SK-N-SH (cell line): ENCODE results near the gene PRKG1. TPM values are rescaled to one million over a fixed set of nuclear protein-coding genes. Genes with fewer than 3 reads are reported as not detected.

Experiments used
- CTCF ChIA-PET: fragments of 300-600, 350-600 bp; formaldehyde crosslinking; extraction: SDS; loops from one replicate; lab custom pipeline; 2021; lab: Yijun Ruan, JAX
- POLR2A ChIA-PET: fragments of 350-600 bp; sonication (Branson Sonifier 250); formaldehyde crosslinking; extraction: SDS; loops from one replicate; lab custom pipeline; 2020; ENCODE audit warnings: antibody characterized with exemption, inconsistent platforms; lab: Yijun Ruan, JAX
- DNase-seq: peaks from one replicate; pipeline ENCODE4 v3.0.0; 2012
- H2AFZ ChIP-seq: fragments of 200-600 bp; sonication (generic); 2 replicates; pipeline ENCODE4 v1.8.1; 2016; ENCODE audit warnings: antibody characterized with exemption, mild to moderate bottlenecking, low read depth
- H3F3A ChIP-seq: fragments of 200-600 bp; sonication (generic); replicated peaks from 2 replicates; pipeline ENCODE3; 2016; ENCODE audit warnings: antibody characterized with exemption, mild to moderate bottlenecking; ENCODE audit not compliant: insufficient read depth
- H3K27ac ChIP-seq, 2 experiments: fragments of 200-500 bp in 1 of 2; fragments of 200-600 bp in 1 of 2; sonication (Bioruptor generic) in 1 of 2; sonication (generic), shearing (Covaris generic) in 1 of 2; 2 replicates each; pipeline versions ENCODE4 v1.5.1 to v1.6.1; 2014 to 2016; ENCODE audit warnings: low read depth in 2 of 2, inconsistent platforms in 1 of 2, low read length in 1 of 2, mild to moderate bottlenecking in 1 of 2, mixed read lengths in 1 of 2
- H3K27me3 ChIP-seq: fragments of 200-600 bp; sonication (generic), shearing (Covaris generic); 2 replicates; pipeline ENCODE4 v1.6.1; 2016; ENCODE audit warnings: mixed run types; ENCODE audit not compliant: insufficient read depth
- H3K36me3 ChIP-seq, 2 experiments: fragments of 200-500 bp in 1 of 2; fragments of 200-600 bp in 1 of 2; sonication (Bioruptor generic) in 1 of 2; sonication (generic) in 1 of 2; replicated peaks in 1 of 2; 2 replicates each; pipeline versions ENCODE3 to v1.5.1; 2014 to 2016; ENCODE audit warnings: low read length in 1 of 2, mild to moderate bottlenecking in 1 of 2; ENCODE audit not compliant: insufficient read depth in 2 of 2, control insufficient read depth in 1 of 2
- H3K4me1 ChIP-seq, 2 experiments: fragments of 200-500 bp in 1 of 2; fragments of 200-600 bp in 1 of 2; sonication (Bioruptor generic) in 1 of 2; sonication (generic), shearing (Covaris generic) in 1 of 2; 2 replicates each; pipeline versions ENCODE4 v1.5.1 to v1.6.1; 2014 to 2016; ENCODE audit warnings: low read depth in 1 of 2, low read length in 1 of 2, mixed run types in 1 of 2; ENCODE audit not compliant: insufficient read depth in 2 of 2, control insufficient read depth in 1 of 2
- H3K4me2 ChIP-seq: fragments of 200-600 bp; sonication (generic), shearing (Covaris generic); 2 replicates; pipeline ENCODE4 v1.6.1; 2017; ENCODE audit warnings: mixed run types
- H3K4me3 ChIP-seq, 2 experiments: fragments of 200-500 bp in 1 of 2; fragments of 200-600 bp in 1 of 2; sonication (Bioruptor generic) in 1 of 2; sonication (generic), shearing (Covaris generic) in 1 of 2; 2 replicates each; pipeline versions ENCODE4 v1.5.1 to v1.8.1; 2014 to 2016; ENCODE audit warnings: low read depth in 2 of 2, inconsistent platforms in 1 of 2, low read length in 1 of 2, mild to moderate bottlenecking in 1 of 2, mixed read lengths in 1 of 2, moderate library complexity in 1 of 2
- H3K79me2 ChIP-seq: fragments of 200-600 bp; sonication (generic); 2 replicates; pipeline ENCODE4 v1.8.1; 2017; ENCODE audit warnings: mild to moderate bottlenecking; ENCODE audit not compliant: insufficient read depth
- H3K9ac ChIP-seq: fragments of 200-600 bp; sonication (generic); 2 replicates; pipeline ENCODE4 v1.6.1; 2017; ENCODE audit warnings: mixed run types
- H3K9me2 ChIP-seq: fragments of 200-600 bp; sonication (generic); 2 replicates; pipeline ENCODE4 v1.6.1; 2017; ENCODE audit warnings: mixed run types
- H3K9me3 ChIP-seq: fragments of 200-600 bp; sonication (generic); 2 replicates; pipeline ENCODE4 v1.6.1; 2017; ENCODE audit warnings: mixed run types, mild to moderate bottlenecking, moderate library complexity
- H4K20me1 ChIP-seq: fragments of 200-600 bp; sonication (generic); 2 replicates; pipeline ENCODE4 v1.6.1; 2017; ENCODE audit warnings: mild to moderate bottlenecking, mixed run types; ENCODE audit not compliant: insufficient read depth
- ELF1 ChIP-seq: IDR thresholded peaks from 2 replicates; pipeline ENCODE4 v1.4.0; 2012
- EZH2phosphoT487 ChIP-seq: fragments of 200-600 bp; sonication (generic); IDR thresholded peaks from 2 replicates; pipeline ENCODE4 v1.6.1; 2017; ENCODE audit warnings: low read depth, mixed run types, mild to moderate bottlenecking, antibody characterized with exemption, moderate library complexity, borderline replicate concordance
- FOSL2 ChIP-seq: IDR thresholded peaks from 2 replicates; pipeline ENCODE4 v1.4.0; 2012; ENCODE audit warnings: low read depth, mild to moderate bottlenecking, moderate library complexity, borderline replicate concordance
- FOXM1 ChIP-seq: IDR thresholded peaks from 2 replicates; pipeline ENCODE4 v1.4.0; 2012; ENCODE audit warnings: low read depth, mild to moderate bottlenecking
- GABPA ChIP-seq: IDR thresholded peaks from 2 replicates; pipeline ENCODE4 v1.4.0; 2012; ENCODE audit warnings: low read depth, mild to moderate bottlenecking
- MXI1 ChIP-seq: IDR thresholded peaks from 2 replicates; pipeline ENCODE4 v1.6.1; 2012; ENCODE audit warnings: mild to moderate bottlenecking, low read depth, low read length, improper control_type of control experiment
- NRF1 ChIP-seq: IDR thresholded peaks from 2 replicates; pipeline ENCODE4 v1.6.1; 2012; ENCODE audit warnings: low read depth, mild to moderate bottlenecking, low read length
- RXRA ChIP-seq: IDR thresholded peaks from 2 replicates; pipeline ENCODE4 v1.4.0; 2012; ENCODE audit warnings: low read depth, mild to moderate bottlenecking, borderline replicate concordance
- SIN3A ChIP-seq: IDR thresholded peaks from 2 replicates; pipeline ENCODE4 v1.6.1; 2012; ENCODE audit warnings: low read depth, mild to moderate bottlenecking, low read length, moderate library complexity, borderline replicate concordance
- SMC3 ChIP-seq: IDR thresholded peaks from 2 replicates; pipeline ENCODE4 v1.6.1; 2012; ENCODE audit warnings: low read depth, low read length, improper control_type of control experiment
- TAF1 ChIP-seq: IDR thresholded peaks from 2 replicates; pipeline ENCODE4 v1.6.1; 2012; ENCODE audit warnings: low read depth, mild to moderate bottlenecking, low read length, moderate library complexity, borderline replicate concordance
- TEAD4 ChIP-seq: IDR thresholded peaks from 2 replicates; pipeline ENCODE4 v1.4.0; 2012; ENCODE audit warnings: mild to moderate bottlenecking, borderline replicate concordance; ENCODE audit not compliant: insufficient read depth
- USF1 ChIP-seq: IDR thresholded peaks from 2 replicates; pipeline ENCODE4 v1.4.0; 2012; ENCODE audit warnings: low read depth, borderline replicate concordance
- USF2 ChIP-seq: fragments of 150-350 bp; IDR thresholded peaks from 2 replicates; pipeline ENCODE4 v1.6.1; 2017; ENCODE audit warnings: antibody characterized with exemption, low read length, low read depth, borderline replicate concordance
- WGBS: methylation state at CpG from one replicate; pipeline ENCODE4 v1.1.6; 2017; ENCODE audit warnings: low lambda C conversion rate; 5-methylcytosine and 5-hydroxymethylcytosine counted together
- polyA plus RNA-seq, 3 experiments: library from polyadenylated mRNA; depleted of rRNA; stranded (reverse); fragments of >200 nt; gene quantifications; 2 replicates each; pipeline ENCODE4 v1.2.3, GENCODE V29; 2012
- TF ChIP-seq, protein P1 (sequence below): IDR thresholded peaks from 2 replicates; pipeline ENCODE4; 2012
- TF ChIP-seq, protein P2 (sequence below): IDR thresholded peaks from 2 replicates; pipeline ENCODE4 v1.6.1; 2012; ENCODE audit warnings: mild to moderate bottlenecking, low read depth, low read length, moderate library complexity
- TF ChIP-seq, protein P3 (sequence below): fragments of 200-600 bp; sonication (generic); IDR thresholded peaks from 2 replicates; pipeline ENCODE4 v1.6.1; 2017; ENCODE audit warnings: antibody characterized with exemption, mild to moderate bottlenecking, moderate library complexity

Gene PRKG1
- polyA plus RNA-seq, 1 of the 3 experiments (the other 2 are of a cell fraction): 4.1 TPM

DNA sequence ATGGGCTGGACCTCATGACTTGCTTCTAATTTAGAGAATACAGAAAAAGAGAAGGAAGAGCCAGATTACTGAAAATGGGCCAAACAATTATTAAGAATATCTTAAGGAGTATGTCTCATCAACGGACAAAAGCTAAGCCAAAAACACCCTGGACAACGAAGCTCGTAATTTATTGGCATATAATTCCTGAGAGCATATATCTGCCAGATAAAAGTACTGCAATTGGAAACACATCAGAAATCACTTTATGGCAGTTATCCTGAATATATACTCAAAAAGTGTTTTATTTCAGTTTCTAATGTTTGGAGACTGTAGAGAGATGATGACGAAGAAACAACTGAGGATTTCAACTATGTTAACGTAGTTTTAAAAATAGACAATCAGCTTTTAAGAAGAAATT is 413.3 kb downstream of the PRKG1 start:
- no peak overlapping the region for H3K9ac ChIP-seq
- no peak for DNase-seq
- H3K79me2 ChIP-seq: no peaks in the 10 kb centered on the region
- CTCF ChIA-PET: no interaction called here
- TF ChIP-seq MXI1 (no peak), TAF1 (no peak)
- TF ChIP-seq, protein P1, sequence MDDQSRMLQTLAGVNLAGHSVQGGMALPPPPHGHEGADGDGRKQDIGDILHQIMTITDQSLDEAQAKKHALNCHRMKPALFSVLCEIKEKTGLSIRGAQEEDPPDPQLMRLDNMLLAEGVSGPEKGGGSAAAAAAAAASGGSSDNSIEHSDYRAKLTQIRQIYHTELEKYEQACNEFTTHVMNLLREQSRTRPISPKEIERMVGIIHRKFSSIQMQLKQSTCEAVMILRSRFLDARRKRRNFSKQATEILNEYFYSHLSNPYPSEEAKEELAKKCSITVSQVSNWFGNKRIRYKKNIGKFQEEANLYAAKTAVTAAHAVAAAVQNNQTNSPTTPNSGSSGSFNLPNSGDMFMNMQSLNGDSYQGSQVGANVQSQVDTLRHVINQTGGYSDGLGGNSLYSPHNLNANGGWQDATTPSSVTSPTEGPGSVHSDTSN: no peak
- H3K27ac ChIP-seq: no peak overlapping the region
- H3K36me3 ChIP-seq: no peaks in the 10 kb centered on the region
- H2AFZ ChIP-seq: no peak overlapping the region
- POLR2A ChIA-PET: no interaction called here
- H3K4me1 ChIP-seq: no peaks in the 10 kb centered on the region
- 81% methylated on average over 5 of the region's 5 CpGs for WGBS
- H3K4me2 ChIP-seq: no peak overlapping the region
- H3F3A ChIP-seq: no peaks in the 10 kb centered on the region
- H3K27me3 ChIP-seq: no peaks in the 10 kb centered on the region
- H3K9me2 ChIP-seq: no peaks in the 10 kb centered on the region
- H3K4me3 ChIP-seq: no peak overlapping the region
- H3K9me3 ChIP-seq: no peaks in the 10 kb centered on the region
- no peaks in the 10 kb centered on the region for H4K20me1 ChIP-seq

DNA sequence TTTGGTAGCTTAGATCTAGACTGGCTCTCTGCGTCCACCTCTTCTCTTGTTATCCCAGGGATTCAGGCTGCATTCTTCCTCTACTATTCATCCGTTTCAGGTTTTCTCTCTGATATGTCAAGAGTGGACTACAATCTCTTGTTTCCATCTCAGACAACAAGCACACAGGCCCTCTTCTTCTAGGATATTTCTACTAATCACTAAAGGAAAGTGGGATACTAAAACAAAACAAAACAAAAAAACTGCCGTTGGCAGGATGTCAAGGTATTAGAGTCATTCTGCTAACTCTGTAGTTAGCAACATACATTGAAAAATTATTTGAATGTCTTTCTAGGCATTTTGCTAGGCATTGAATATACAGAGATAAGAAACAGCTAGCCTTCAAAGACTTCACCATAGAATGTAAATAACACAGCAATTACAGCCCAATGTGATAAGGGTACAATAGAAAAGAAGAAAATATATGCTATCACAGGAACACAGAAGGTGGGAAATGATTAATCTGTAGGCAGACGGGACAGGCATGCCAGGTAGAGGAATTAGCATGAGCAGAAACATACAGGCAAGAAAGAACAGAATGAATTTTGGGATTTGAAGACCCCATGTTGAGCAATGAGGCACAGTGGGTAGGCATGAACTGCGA is 414.6 kb downstream of the PRKG1 start:
- Histone ChIP-seq H3K9me3 (no peaks in the 10 kb centered on the region), H3K27me3 (no peaks in the 10 kb centered on the region), H3F3A (no peaks in the 10 kb centered on the region), H3K4me1 (no peaks in the 10 kb centered on the region), H3K79me2 (no peaks in the 10 kb centered on the region), H3K27ac (no peak overlapping the region), H3K4me2 (no peak overlapping the region), H4K20me1 (no peaks in the 10 kb centered on the region), H3K9me2 (no peaks in the 10 kb centered on the region), H3K4me3 (no peak overlapping the region)
- DNase-seq: no peak
- ChIA-PET CTCF (interaction anchor here (1.6 kb wide), 1 partner anchor 425 kb away, joined by 3 read pairs; no protein-coding TSS in a partner anchor), POLR2A (no interaction called here)
- TF ChIP-seq, protein P1: no peak
- no peak for TF ChIP-seq GABPA
- no peak for TF ChIP-seq USF2
- no peak for TF ChIP-seq NRF1
- no peak for TF ChIP-seq EZH2phosphoT487
- no peak for TF ChIP-seq TEAD4
- TF ChIP-seq RXRA: no peak
- TF ChIP-seq SMC3: no peak
- no peak for TF ChIP-seq ELF1
- TF ChIP-seq MXI1: no peak
- no peak for TF ChIP-seq SIN3A
- TF ChIP-seq, protein P2, sequence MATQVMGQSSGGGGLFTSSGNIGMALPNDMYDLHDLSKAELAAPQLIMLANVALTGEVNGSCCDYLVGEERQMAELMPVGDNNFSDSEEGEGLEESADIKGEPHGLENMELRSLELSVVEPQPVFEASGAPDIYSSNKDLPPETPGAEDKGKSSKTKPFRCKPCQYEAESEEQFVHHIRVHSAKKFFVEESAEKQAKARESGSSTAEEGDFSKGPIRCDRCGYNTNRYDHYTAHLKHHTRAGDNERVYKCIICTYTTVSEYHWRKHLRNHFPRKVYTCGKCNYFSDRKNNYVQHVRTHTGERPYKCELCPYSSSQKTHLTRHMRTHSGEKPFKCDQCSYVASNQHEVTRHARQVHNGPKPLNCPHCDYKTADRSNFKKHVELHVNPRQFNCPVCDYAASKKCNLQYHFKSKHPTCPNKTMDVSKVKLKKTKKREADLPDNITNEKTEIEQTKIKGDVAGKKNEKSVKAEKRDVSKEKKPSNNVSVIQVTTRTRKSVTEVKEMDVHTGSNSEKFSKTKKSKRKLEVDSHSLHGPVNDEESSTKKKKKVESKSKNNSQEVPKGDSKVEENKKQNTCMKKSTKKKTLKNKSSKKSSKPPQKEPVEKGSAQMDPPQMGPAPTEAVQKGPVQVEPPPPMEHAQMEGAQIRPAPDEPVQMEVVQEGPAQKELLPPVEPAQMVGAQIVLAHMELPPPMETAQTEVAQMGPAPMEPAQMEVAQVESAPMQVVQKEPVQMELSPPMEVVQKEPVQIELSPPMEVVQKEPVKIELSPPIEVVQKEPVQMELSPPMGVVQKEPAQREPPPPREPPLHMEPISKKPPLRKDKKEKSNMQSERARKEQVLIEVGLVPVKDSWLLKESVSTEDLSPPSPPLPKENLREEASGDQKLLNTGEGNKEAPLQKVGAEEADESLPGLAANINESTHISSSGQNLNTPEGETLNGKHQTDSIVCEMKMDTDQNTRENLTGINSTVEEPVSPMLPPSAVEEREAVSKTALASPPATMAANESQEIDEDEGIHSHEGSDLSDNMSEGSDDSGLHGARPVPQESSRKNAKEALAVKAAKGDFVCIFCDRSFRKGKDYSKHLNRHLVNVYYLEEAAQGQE: no peak
- TF ChIP-seq, protein P3, sequence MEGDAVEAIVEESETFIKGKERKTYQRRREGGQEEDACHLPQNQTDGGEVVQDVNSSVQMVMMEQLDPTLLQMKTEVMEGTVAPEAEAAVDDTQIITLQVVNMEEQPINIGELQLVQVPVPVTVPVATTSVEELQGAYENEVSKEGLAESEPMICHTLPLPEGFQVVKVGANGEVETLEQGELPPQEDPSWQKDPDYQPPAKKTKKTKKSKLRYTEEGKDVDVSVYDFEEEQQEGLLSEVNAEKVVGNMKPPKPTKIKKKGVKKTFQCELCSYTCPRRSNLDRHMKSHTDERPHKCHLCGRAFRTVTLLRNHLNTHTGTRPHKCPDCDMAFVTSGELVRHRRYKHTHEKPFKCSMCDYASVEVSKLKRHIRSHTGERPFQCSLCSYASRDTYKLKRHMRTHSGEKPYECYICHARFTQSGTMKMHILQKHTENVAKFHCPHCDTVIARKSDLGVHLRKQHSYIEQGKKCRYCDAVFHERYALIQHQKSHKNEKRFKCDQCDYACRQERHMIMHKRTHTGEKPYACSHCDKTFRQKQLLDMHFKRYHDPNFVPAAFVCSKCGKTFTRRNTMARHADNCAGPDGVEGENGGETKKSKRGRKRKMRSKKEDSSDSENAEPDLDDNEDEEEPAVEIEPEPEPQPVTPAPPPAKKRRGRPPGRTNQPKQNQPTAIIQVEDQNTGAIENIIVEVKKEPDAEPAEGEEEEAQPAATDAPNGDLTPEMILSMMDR: no peak
- TF ChIP-seq USF1: no peak
- no peak for TF ChIP-seq FOSL2
- TF ChIP-seq FOXM1: no peak
- TF ChIP-seq, all 33 proteins: peak for 0
- 73% methylated on average over 5 of the region's 5 CpGs for WGBS
- no peak overlapping the region for H3K9ac ChIP-seq
- H2AFZ ChIP-seq: no peak overlapping the region
- no peaks in the 10 kb centered on the region for H3K36me3 ChIP-seq
